ENCODE measurements around the gene ADORA1.

ADORA1 gene

DNA sequence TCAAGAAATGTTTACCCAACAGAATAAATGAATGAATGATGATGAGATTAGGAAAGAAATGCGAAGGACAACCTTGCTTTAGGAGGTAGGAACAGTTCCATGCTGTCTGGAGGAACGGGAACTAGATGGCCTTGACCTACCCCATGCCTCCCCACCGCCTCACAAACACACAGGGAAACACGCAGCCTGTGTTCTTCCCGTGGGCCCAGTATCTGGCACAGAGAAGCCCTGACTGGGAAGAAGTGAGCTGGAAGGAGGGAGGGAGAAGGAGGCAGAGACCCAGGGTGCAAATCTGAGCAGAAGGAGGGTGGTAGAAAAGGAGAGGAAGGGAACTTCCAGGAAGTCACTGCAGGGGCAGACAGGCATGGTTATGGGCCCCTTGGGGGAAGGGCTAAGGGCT, 3.5 kb upstream of the ADORA1 start:
- FAIRE-seq (no peak), DNase-seq (ENCODE audit: insufficient read length, low spot score) (no peak)
- TF ChIP-seq, protein P1, sequence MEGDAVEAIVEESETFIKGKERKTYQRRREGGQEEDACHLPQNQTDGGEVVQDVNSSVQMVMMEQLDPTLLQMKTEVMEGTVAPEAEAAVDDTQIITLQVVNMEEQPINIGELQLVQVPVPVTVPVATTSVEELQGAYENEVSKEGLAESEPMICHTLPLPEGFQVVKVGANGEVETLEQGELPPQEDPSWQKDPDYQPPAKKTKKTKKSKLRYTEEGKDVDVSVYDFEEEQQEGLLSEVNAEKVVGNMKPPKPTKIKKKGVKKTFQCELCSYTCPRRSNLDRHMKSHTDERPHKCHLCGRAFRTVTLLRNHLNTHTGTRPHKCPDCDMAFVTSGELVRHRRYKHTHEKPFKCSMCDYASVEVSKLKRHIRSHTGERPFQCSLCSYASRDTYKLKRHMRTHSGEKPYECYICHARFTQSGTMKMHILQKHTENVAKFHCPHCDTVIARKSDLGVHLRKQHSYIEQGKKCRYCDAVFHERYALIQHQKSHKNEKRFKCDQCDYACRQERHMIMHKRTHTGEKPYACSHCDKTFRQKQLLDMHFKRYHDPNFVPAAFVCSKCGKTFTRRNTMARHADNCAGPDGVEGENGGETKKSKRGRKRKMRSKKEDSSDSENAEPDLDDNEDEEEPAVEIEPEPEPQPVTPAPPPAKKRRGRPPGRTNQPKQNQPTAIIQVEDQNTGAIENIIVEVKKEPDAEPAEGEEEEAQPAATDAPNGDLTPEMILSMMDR (IDR thresholded peaks at IDR 0.05; ENCODE audit: insufficient read depth, missing control alignments): no peak

DNA sequence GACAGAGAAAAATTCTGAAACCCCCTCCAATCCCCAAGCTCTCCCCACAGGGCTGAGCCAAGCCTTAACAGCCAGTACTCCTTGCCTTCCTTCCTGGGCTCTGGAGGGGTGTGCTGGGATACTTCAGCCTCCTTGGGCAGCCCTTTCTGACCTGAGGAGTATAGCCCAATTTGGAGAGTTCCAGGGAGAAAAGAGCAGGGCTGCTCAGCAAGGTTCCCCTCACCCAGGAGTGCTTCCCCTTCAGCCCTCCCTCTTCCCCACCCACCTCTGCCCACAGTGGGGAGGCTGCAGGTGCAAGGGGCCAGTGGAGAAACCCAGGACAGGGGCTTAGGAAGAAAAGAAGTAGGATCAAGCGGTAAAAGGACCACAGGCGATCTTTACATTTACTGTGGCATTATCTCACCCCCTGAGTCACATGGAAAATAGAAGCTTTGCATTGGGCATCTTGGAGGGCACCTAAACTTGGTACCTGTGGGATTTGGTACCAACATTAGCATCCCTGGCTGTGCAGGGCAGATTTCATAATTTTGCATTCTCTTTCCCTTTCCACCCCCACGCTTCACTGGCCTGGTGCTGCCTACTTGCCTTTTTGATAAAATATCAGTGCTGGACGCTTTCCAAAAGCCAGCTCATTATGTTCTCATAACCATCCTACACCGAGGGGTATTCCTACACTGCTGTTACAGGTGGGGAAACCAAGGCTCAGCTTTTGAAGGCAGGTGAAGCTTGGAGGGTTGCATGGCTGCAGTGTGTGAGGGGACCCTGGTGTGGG, 2.8 kb upstream of the ADORA1 start:
- FAIRE-seq: no peak

DNA sequence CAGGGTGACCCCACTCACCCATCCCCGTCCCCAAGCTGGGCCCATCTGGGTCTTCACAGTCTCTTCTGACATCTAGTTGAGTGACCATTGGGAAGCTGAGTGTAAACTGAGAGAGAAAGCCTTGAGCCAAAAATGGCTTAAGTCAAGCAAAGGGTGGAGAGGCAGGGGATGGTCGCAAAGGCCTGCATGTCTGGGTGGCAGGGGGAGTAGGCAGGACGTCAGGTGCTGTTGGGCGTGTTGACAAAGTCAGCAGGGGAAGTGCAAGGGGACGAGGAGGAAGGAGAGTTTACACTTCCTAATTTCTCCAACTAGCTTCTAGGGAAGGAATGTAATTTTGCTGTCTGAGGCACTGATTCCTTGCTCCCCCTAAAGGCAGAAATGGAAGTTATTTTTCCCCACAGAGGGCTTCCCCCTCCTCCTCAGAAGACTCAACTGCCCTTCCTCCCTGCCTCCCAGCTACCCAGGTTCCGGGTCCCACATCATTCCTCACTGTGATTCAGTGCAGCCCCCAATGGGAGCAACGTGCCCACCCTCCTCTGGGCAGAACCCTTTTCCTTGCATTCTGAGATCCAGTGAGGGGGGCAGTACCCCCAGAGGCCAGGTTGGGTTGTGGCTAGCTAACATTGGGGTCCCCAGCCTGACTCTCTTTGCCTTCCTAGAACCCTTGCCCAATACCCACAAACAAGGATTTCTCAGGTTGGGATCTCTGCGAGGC, 1.2 kb upstream of the ADORA1 start:
- FAIRE-seq: no peak
- TF ChIP-seq, protein P1 (IDR thresholded peaks at IDR 0.05; ENCODE audit: insufficient read depth, missing control alignments): peak; percentile 42
- DNase-seq (ENCODE audit: insufficient read length, low spot score): peak; percentile 9

More for the DNA sequence above, 2.8 kb upstream of the ADORA1 start:
- DNase-seq (ENCODE audit: insufficient read length, low spot score): peak; percentile 3
- TF ChIP-seq, protein P1 (IDR thresholded peaks at IDR 0.05; ENCODE audit: insufficient read depth, missing control alignments): no peak

DNA sequence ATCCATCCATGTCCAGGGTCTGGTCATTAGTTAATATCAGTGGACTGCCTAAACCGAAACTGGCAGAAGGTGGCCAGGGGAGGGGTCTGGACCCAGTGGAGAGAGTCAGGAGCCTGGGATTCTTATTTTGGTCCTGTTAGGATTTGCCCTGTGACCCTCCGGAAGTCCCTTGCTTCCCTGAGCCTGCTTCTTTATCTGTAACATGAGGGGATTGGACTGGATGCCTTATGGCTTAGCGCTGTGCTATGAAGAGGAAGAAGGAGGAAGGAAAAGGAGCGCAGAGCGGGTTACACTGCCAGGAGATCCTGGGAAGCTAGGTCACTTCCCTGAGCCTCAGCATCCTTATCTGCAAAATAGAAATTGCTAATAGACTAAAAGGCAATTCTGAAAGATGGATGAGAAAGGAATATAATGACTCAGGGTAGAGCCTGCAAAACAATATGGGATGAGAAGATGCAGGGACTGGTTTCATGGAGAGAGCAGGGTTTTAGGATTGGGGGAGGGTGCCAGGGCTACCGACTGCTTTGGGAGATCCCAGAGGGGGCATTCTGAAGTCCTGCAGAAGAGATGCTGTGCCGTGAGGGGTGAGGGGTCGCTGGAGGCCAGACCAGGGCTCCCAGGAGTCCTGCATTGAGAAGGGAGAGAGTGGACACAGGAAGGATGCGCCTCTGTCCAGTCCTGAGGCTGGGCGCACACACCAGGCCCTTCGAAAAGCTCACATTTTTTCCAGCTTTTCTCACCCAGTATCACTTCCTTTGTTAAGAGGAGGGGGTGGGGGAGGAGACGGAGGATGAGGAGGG, 460 bp upstream of the ADORA1 start:
- TF ChIP-seq, protein P1 (IDR thresholded peaks at IDR 0.05; ENCODE audit: insufficient read depth, missing control alignments): no peak
- FAIRE-seq (no peak), DNase-seq (ENCODE audit: insufficient read length, low spot score) (peak; percentile 16)

DNA sequence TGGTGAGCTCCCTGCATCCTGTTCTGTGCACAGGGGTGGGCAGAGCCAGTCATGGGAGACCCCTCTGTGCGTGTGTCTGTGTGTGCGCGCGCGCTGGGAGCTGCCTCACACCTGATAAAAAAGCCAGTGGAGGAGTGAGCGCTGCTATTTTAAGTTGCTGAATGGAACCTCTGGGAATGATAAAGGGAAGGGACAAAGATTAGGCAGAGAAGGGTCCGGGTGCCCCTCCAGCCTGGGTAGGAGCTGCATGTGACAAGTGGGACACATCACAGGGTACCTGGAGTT, 847 bp downstream of the ADORA1 start:
- no peak for FAIRE-seq
- peak; percentile 22 for DNase-seq (ENCODE audit: insufficient read length, low spot score)
- TF ChIP-seq, protein P1 (IDR thresholded peaks at IDR 0.05; ENCODE audit: insufficient read depth, missing control alignments): no peak

DNA sequence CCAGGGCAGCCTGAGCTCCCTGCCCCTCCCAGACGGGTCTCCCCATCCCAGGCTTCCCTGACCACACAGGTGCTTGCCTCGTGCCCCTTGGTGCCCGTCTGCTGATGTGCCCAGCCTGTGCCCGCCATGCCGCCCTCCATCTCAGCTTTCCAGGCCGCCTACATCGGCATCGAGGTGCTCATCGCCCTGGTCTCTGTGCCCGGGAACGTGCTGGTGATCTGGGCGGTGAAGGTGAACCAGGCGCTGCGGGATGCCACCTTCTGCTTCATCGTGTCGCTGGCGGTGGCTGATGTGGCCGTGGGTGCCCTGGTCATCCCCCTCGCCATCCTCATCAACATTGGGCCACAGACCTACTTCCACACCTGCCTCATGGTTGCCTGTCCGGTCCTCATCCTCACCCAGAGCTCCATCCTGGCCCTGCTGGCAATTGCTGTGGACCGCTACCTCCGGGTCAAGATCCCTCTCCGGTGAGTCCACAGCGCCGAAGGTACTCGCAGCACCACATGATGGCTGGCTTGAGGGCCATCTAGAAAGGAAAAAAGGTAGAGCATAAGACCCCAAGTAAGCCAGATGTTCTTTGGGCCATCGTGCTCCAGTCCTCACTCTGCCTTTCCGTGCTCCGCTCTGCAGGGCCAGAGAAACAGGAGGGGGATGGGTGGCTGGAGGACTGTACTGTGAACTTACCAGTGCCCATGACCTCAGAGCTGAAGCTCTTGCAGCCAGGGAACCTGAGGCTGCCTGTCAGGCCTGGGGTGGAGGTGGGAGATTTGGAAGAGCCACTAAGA, 1.4 kb downstream of the ADORA1 start:
- TF ChIP-seq, protein P1 (IDR thresholded peaks at IDR 0.05; ENCODE audit: insufficient read depth, missing control alignments): no peak
- DNase-seq (ENCODE audit: insufficient read length, low spot score) (peak; percentile 20), FAIRE-seq (no peak)
